Colonic mucosa (tissue), 4 donors: ENCODE measurements around the gene C1R. TPM values are rescaled to one million over a fixed set of nuclear protein-coding genes. Genes with fewer than 3 reads are reported as not detected.

Experiments
- DNase-seq: peaks from one replicate; pipeline ENCODE4 v3.0.0-alpha.2; 2020
- H3K27ac ChIP-seq: fragments of 200-600 bp; one replicate; pipeline ENCODE4 v1.8.0; 2021
- H3K27me3 ChIP-seq: fragments of 200-600 bp; one replicate; pipeline ENCODE4 v1.8.0; 2021
- H3K36me3 ChIP-seq: fragments of 200-600 bp; one replicate; pipeline ENCODE4 v1.8.0; 2021
- H3K4me1 ChIP-seq: fragments of 200-600 bp; one replicate; pipeline ENCODE4 v1.8.0; 2021; ENCODE audit warnings: mild to moderate bottlenecking
- H3K4me3 ChIP-seq: fragments of 200-600 bp; one replicate; pipeline ENCODE4 v1.8.0; 2021
- H3K9ac ChIP-seq, 2 donors: one replicate each; pipeline ENCODE4 v1.7.0; 2013; ENCODE audit warnings: control low read depth in 2 of 2, low read depth in 2 of 2, low read length in 2 of 2
- H3K9me3 ChIP-seq: fragments of 200-600 bp; one replicate; pipeline ENCODE4 v1.8.0; 2021
- CTCF ChIP-seq: fragments of 200-600 bp; IDR thresholded peaks from one replicate; pipeline ENCODE4 v1.8.0; 2022; ENCODE audit warnings: antibody characterized with exemption, mild to moderate bottlenecking
- intact Hi-C: fragments of 100-400 bp; cut with DNase I; formaldehyde crosslinking; loops from one replicate; pipeline ENCODE4 v1.14.1; 2022
- total RNA-seq, 2 donors: library from RNA; stranded (reverse); fragmentation: NEBNext Ultra II Directional in 1 of 2; extraction: Animal tissue kit (Norgen Biotek cat#: 25700) in 1 of 2; gene quantifications; one replicate each; pipeline ENCODE4 v1.2.1, GENCODE V29; 2021
- donor health status: healthy.
- donor health status: DM: no; HTN: no; CAD: no.
- donor health status: DM: no; HTN: no; CAD: no.

The C1R gene
- total RNA-seq, 2 donors from 2014 or later = 40.1 to 104 TPM

GRCh38 chr12:7116916-7117315 lies 24.7 kb upstream of the C1R start:
- H3K9me3 ChIP-seq = no peaks in the 10 kb centered on the region
- H3K27me3 ChIP-seq = no peaks in the 10 kb centered on the region
- intact Hi-C loops = no loop called here
- H3K4me1 ChIP-seq = no peaks in the 10 kb centered on the region
- no peak overlapping the region for H3K27ac ChIP-seq
- DNase-seq = no peak
- TF ChIP-seq CTCF = no peak
- no peak overlapping the region for H3K9ac ChIP-seq
- no peak overlapping the region for H3K4me3 ChIP-seq
- no peaks in the 10 kb centered on the region for H3K36me3 ChIP-seq

GRCh38 chr12:7116196-7116595 lies 24.0 kb upstream of the C1R start:
- H3K9ac ChIP-seq = no peak overlapping the region
- no peaks in the 10 kb centered on the region for H3K36me3 ChIP-seq
- no peak for TF ChIP-seq CTCF
- no peaks in the 10 kb centered on the region for H3K27me3 ChIP-seq
- H3K4me1 ChIP-seq = no peaks in the 10 kb centered on the region
- H3K9me3 ChIP-seq = no peaks in the 10 kb centered on the region
- no peak for DNase-seq
- H3K27ac ChIP-seq = no peak overlapping the region
- intact Hi-C loops = no loop called here
- H3K4me3 ChIP-seq = no peak overlapping the region

GRCh38 chr12:7114851-7115250 lies 22.6 kb upstream of the C1R start:
- Histone ChIP-seq H3K27me3 (no peaks in the 10 kb centered on the region), H3K9ac (no peak overlapping the region), H3K4me3 (no peak overlapping the region), H3K4me1 (no peaks in the 10 kb centered on the region), H3K36me3 (no peaks in the 10 kb centered on the region), H3K9me3 (no peaks in the 10 kb centered on the region), H3K27ac (no peak overlapping the region)
- DNase-seq = no peak
- intact Hi-C loops = no loop called here
- TF ChIP-seq CTCF = no peak

DNA sequence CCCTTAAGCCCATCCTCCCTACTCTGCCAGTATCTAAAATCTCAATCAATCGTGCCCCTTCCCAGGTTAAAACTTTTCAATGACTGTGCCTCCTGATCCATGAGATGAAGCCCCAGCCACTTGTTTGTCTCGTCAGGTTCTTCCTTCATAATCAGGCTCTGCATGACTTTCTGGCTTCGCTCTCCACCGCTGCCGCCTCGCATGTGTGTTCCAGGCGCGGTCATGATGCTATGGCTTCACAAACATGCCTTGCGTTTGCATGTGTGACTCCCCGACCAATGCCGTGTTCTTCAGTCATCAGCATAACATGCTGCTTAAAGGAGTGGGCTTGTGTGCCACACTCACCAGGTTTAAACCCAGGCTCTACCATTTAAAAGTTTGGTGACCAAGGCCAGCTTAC lies 21.8 kb upstream of the C1R start:
- no peak overlapping the region for H3K27ac ChIP-seq
- no peaks in the 10 kb centered on the region for H3K27me3 ChIP-seq
- no peak overlapping the region for H3K4me3 ChIP-seq
- TF ChIP-seq CTCF = no peak
- intact Hi-C loops = no loop called here
- no peaks in the 10 kb centered on the region for H3K36me3 ChIP-seq
- peaks cover 6% of the 10 kb centered on the region for H3K4me1 ChIP-seq
- no peaks in the 10 kb centered on the region for H3K9me3 ChIP-seq
- H3K9ac ChIP-seq = no peak overlapping the region
- no peak for DNase-seq

GRCh38 chr12:7113389-7113871 lies 21.2 kb upstream of the C1R start:
- H3K27ac ChIP-seq = no peak overlapping the region
- peaks cover 6% of the 10 kb centered on the region for H3K4me1 ChIP-seq
- H3K27me3 ChIP-seq = no peaks in the 10 kb centered on the region
- no peaks in the 10 kb centered on the region for H3K36me3 ChIP-seq
- H3K9ac ChIP-seq = no peak overlapping the region
- no peaks in the 10 kb centered on the region for H3K9me3 ChIP-seq
- H3K4me3 ChIP-seq = no peak overlapping the region
- TF ChIP-seq CTCF = peak; percentile 93
- no peak for DNase-seq
- intact Hi-C loops = no loop called here

GRCh38 chr12:7112041-7112440 lies 19.8 kb upstream of the C1R start:
- Histone ChIP-seq H3K4me3 (no peak overlapping the region), H3K27me3 (no peaks in the 10 kb centered on the region), H3K36me3 (no peaks in the 10 kb centered on the region), H3K27ac (no peak overlapping the region), H3K9me3 (no peaks in the 10 kb centered on the region), H3K4me1 (peaks cover 6% of the 10 kb centered on the region), H3K9ac (no peak overlapping the region)
- no peak for TF ChIP-seq CTCF
- intact Hi-C loops = no loop called here
- DNase-seq = no peak
